Neural cell (in vitro differentiated cells): ENCODE results near the gene LCN10. TPM values are rescaled to one million over a fixed set of nuclear protein-coding genes. Genes with fewer than 3 reads are reported as not detected.

ENCODE experiments used
- H2AFZ ChIP-seq: fragments of 200-600, 300-800 bp; sonication (generic), shearing (Covaris generic); 2 replicates; pipeline ENCODE4 v1.6.0; 2014; ENCODE audit warnings: low read depth, mild to moderate bottlenecking, antibody characterized with exemption, low read length, moderate library complexity
- H3F3A ChIP-seq: fragments of 200-600 bp; shearing (Covaris generic); 2 replicates; pipeline ENCODE4 v1.6.1; 2016; ENCODE audit warnings: mild to moderate bottlenecking, moderate library complexity, mixed read lengths, antibody characterized with exemption, low read length; ENCODE audit not compliant: insufficient read depth, poor library complexity, severe bottlenecking
- H3K27ac ChIP-seq: fragments of 200-600, 300-800 bp; sonication (generic), shearing (Covaris generic); 2 replicates; pipeline ENCODE4 v1.5.1; 2014; ENCODE audit warnings: mild to moderate bottlenecking, low read length, moderate library complexity
- H3K27me3 ChIP-seq: fragments of 300-800, 200-600 bp; sonication (generic), shearing (Covaris generic); 2 replicates; pipeline ENCODE4 v1.6.0; 2014; ENCODE audit warnings: mild to moderate bottlenecking, low read depth, low read length, moderate library complexity; ENCODE audit not compliant: insufficient read depth
- H3K36me3 ChIP-seq: fragments of 300-800, 200-600 bp; sonication (generic), shearing (Covaris generic); 2 replicates; pipeline ENCODE4 v1.5.1; 2014; ENCODE audit warnings: mild to moderate bottlenecking, antibody characterized with exemption, low read length, moderate library complexity; ENCODE audit not compliant: insufficient read depth
- H3K4me2 ChIP-seq: fragments of 300-800, 200-600 bp; sonication (generic), shearing (Covaris generic); 2 replicates; pipeline ENCODE4 v1.6.0; 2014; ENCODE audit warnings: mild to moderate bottlenecking, low read length
- H3K4me3 ChIP-seq: fragments of 300-800, 200-600 bp; sonication (generic), shearing (Covaris generic); 2 replicates; pipeline ENCODE4 v1.5.1; 2014; ENCODE audit warnings: mild to moderate bottlenecking, low read length, moderate library complexity
- H3K79me2 ChIP-seq: fragments of 200-600 bp; shearing (Covaris generic); replicated peaks from 2 replicates; pipeline ENCODE4 v1.6.0; 2014; ENCODE audit warnings: mild to moderate bottlenecking, low read length, moderate library complexity; ENCODE audit not compliant: insufficient read depth
- H3K9ac ChIP-seq: fragments of 300-800, 200-600 bp; sonication (generic), shearing (Covaris generic); 2 replicates; pipeline ENCODE4 v1.6.1; 2016; ENCODE audit warnings: mild to moderate bottlenecking, low read length, mixed read lengths
- H3K9me2 ChIP-seq: fragments of 200-600 bp; shearing (Covaris generic); 2 replicates; pipeline ENCODE4 v1.6.1; 2016; ENCODE audit warnings: mild to moderate bottlenecking, low read length, mixed read lengths; ENCODE audit not compliant: insufficient read depth
- H3K9me3 ChIP-seq: fragments of 200-600, 300-800 bp; sonication (generic), shearing (Covaris generic); 2 replicates; pipeline ENCODE4 v1.6.1; 2016; ENCODE audit warnings: mild to moderate bottlenecking, mixed run types, low read length, moderate library complexity, mixed read lengths
- H4K20me1 ChIP-seq: fragments of 200-600 bp; shearing (Covaris generic); 2 replicates; pipeline ENCODE4 v1.6.1; 2016; ENCODE audit warnings: mild to moderate bottlenecking, mixed run types; ENCODE audit not compliant: insufficient read depth
- CTCF ChIP-seq: fragments of 450-650 bp; IDR thresholded peaks from 2 replicates; pipeline ENCODE4 v1.5.1; 2014; ENCODE audit warnings: antibody characterized with exemption, mild to moderate bottlenecking, moderate library complexity; ENCODE audit not compliant: poor library complexity, severe bottlenecking
- EP300 ChIP-seq: fragments of 450-650 bp; conservative IDR thresholded peaks from 2 replicates; pipeline ENCODE4 v1.6.1; 2014; ENCODE audit warnings: antibody characterized with exemption, mild to moderate bottlenecking, moderate library complexity; ENCODE audit not compliant: poor library complexity, severe bottlenecking
- EZH2 ChIP-seq: fragments of 200-600, 300-800 bp; shearing (Covaris generic), sonication (generic); IDR thresholded peaks from 2 replicates; pipeline ENCODE4 v1.6.1; 2014; ENCODE audit warnings: antibody characterized with exemption, low read length, borderline replicate concordance, mild to moderate bottlenecking; ENCODE audit not compliant: insufficient read depth, poor library complexity, severe bottlenecking
- MXI1 ChIP-seq: fragments of 450-650 bp; conservative IDR thresholded peaks from 2 replicates; pipeline ENCODE4 v1.6.1; 2014; ENCODE audit warnings: antibody characterized with exemption, mild to moderate bottlenecking; ENCODE audit not compliant: poor library complexity, severe bottlenecking
- POLR2AphosphoS5 ChIP-seq: IDR thresholded peaks from 2 replicates; pipeline ENCODE4 v1.6.1; 2012
- RAD21 ChIP-seq: fragments of 450-650 bp; conservative IDR thresholded peaks from 2 replicates; pipeline ENCODE4 v1.6.1; 2014; ENCODE audit warnings: antibody characterized with exemption, mild to moderate bottlenecking, moderate library complexity
- SMC3 ChIP-seq: fragments of 450-650 bp; conservative IDR thresholded peaks from 2 replicates; pipeline ENCODE4 v1.6.1; 2014; ENCODE audit warnings: antibody characterized with exemption, mild to moderate bottlenecking, moderate library complexity; ENCODE audit not compliant: poor library complexity
- TAF1 ChIP-seq: IDR thresholded peaks from 2 replicates; pipeline ENCODE4 v1.6.1; 2012; ENCODE audit warnings: low read depth
- polyA plus RNA-seq: library from polyadenylated mRNA; depleted of rRNA; stranded (reverse); fragments of >200 nt; gene quantifications from 2 replicates; pipeline ENCODE4 v1.2.3, GENCODE V29; 2014
- TF ChIP-seq, protein P1 (sequence below): IDR thresholded peaks from 2 replicates; pipeline ENCODE4 v1.6.1; 2012; ENCODE audit warnings: borderline replicate concordance

Gene LCN10
- polyA plus RNA-seq, 1 donor from 2014 or later = not detected

DNA sequence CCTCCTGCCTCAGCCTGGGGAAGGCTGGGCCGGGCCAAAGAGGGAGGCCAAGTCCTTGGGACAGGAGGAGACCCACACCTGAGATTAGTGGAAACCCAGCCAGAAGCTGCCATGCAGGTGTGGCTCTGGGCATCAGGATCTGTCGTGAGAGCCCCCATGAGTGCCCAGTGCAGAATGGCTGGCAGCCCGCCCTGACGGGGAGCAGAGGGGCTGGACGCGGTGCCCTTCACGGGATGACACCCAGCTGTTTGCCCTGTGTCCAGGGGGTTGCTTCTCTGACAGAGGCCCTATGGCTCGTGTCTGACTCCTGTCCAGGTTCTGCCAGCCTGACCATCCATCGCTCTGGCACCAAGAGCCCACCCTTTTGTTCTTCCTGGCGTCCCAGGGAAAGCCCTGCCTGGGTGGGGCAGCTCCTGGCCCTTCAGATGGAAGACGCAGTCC is 21.8 kb downstream of the LCN10 start:
- peaks cover 14% of the 10 kb centered on the region for H3K79me2 ChIP-seq
- no peaks in the 10 kb centered on the region for H3K36me3 ChIP-seq
- peak overlapping the region; percentile 41 for H3K4me3 ChIP-seq
- H3K27ac ChIP-seq = peak overlapping the region; percentile 31
- peaks cover 4% of the 10 kb centered on the region for H4K20me1 ChIP-seq
- H3K4me2 ChIP-seq = no peak overlapping the region
- H3K9me2 ChIP-seq = no peaks in the 10 kb centered on the region
- peak overlapping the region; percentile 44 for H3K9ac ChIP-seq
- no peaks in the 10 kb centered on the region for H3F3A ChIP-seq
- H3K9me3 ChIP-seq = no peaks in the 10 kb centered on the region
- H2AFZ ChIP-seq = no peak overlapping the region
- no peak for TF ChIP-seq SMC3
- TF ChIP-seq EP300 = no peak
- TF ChIP-seq TAF1 = no peak
- no peak for TF ChIP-seq RAD21
- TF ChIP-seq, protein P1, sequence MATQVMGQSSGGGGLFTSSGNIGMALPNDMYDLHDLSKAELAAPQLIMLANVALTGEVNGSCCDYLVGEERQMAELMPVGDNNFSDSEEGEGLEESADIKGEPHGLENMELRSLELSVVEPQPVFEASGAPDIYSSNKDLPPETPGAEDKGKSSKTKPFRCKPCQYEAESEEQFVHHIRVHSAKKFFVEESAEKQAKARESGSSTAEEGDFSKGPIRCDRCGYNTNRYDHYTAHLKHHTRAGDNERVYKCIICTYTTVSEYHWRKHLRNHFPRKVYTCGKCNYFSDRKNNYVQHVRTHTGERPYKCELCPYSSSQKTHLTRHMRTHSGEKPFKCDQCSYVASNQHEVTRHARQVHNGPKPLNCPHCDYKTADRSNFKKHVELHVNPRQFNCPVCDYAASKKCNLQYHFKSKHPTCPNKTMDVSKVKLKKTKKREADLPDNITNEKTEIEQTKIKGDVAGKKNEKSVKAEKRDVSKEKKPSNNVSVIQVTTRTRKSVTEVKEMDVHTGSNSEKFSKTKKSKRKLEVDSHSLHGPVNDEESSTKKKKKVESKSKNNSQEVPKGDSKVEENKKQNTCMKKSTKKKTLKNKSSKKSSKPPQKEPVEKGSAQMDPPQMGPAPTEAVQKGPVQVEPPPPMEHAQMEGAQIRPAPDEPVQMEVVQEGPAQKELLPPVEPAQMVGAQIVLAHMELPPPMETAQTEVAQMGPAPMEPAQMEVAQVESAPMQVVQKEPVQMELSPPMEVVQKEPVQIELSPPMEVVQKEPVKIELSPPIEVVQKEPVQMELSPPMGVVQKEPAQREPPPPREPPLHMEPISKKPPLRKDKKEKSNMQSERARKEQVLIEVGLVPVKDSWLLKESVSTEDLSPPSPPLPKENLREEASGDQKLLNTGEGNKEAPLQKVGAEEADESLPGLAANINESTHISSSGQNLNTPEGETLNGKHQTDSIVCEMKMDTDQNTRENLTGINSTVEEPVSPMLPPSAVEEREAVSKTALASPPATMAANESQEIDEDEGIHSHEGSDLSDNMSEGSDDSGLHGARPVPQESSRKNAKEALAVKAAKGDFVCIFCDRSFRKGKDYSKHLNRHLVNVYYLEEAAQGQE = no peak
- peak; percentile 3 for TF ChIP-seq POLR2AphosphoS5
- no peak for TF ChIP-seq EZH2
- TF ChIP-seq MXI1 = no peak
- H3K27me3 ChIP-seq = no peaks in the 10 kb centered on the region

DNA sequence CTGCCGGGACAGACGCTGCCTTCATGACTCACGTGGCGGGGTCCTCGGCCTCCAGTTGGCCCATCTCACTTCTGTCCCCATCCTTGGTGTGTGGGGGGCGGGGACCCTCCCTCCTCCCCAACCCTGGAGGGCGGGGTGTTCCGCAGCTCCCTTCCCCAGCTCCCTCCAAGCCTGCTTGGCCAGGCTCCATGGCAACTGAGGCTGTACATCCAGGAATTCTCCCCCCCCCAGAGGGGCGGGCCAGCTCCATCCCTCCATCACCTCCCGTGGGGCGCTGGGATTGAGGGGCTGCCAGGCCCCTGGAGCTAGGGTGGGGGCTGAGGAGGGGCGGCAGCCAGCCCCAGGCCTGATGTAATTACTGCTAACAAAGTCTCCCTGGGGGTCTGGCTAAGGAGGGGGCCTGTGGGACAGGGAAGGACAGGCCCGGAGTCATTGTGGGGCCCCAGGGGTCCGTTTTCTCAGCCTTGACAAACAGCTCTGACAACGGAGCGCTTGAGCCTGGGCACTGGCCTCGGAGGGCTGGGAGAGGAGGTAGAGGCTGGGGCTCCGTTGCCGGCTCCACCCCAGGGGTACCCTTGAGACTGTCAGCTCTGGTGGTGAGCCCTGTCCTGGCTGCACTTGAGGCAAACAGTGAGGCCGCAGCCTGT is 22.4 kb downstream of the LCN10 start:
- Histone ChIP-seq H3K36me3 (no peaks in the 10 kb centered on the region), H3K27ac (peak overlapping the region; percentile 31), H3K27me3 (no peaks in the 10 kb centered on the region), H3K9me3 (no peaks in the 10 kb centered on the region), H3K4me3 (peak overlapping the region; percentile 41), H4K20me1 (no peaks in the 10 kb centered on the region), H3K4me2 (no peak overlapping the region), H3K9me2 (no peaks in the 10 kb centered on the region), H3K9ac (peak overlapping the region; percentile 44), H2AFZ (no peak overlapping the region), H3K79me2 (peaks cover 11% of the 10 kb centered on the region), H3F3A (no peaks in the 10 kb centered on the region)
- TF ChIP-seq, protein P1 = no peak
- TF ChIP-seq EZH2 (no peak), TAF1 (no peak), SMC3 (no peak), RAD21 (no peak), POLR2AphosphoS5 (no peak), CTCF (no peak), MXI1 (no peak), EP300 (no peak)
